Hepatocyte (in vitro differentiated cells): ENCODE measurements around the gene PLA2G5. TPM values are rescaled to one million over a fixed set of nuclear protein-coding genes. Genes with fewer than 3 reads are reported as not detected.

ENCODE experiments used
- DNase-seq: peaks from one replicate; pipeline ENCODE4 v3.0.0-alpha.2; 2016; ENCODE audit warnings: low spot score
- H2AFZ ChIP-seq: fragments of 200-600 bp; sonication (generic); 2 replicates; pipeline ENCODE4 v1.6.0; 2016; ENCODE audit warnings: antibody characterized with exemption, mild to moderate bottlenecking
- H3K27ac ChIP-seq: fragments of 200-600 bp; sonication (generic); 2 replicates; pipeline ENCODE4 v1.5.1; 2016; ENCODE audit warnings: mild to moderate bottlenecking
- H3K27me3 ChIP-seq: fragments of 200-600 bp; sonication (generic); 2 replicates; pipeline ENCODE4 v1.6.1; 2016
- H3K36me3 ChIP-seq: fragments of 200-600 bp; sonication (generic); replicated peaks from 2 replicates; pipeline ENCODE4 v1.5.1; 2016; ENCODE audit warnings: low read depth; ENCODE audit not compliant: insufficient read depth
- H3K4me1 ChIP-seq: fragments of 200-600 bp; sonication (generic); 2 replicates; pipeline ENCODE4 v1.5.1; 2016; ENCODE audit warnings: mild to moderate bottlenecking, moderate library complexity; ENCODE audit not compliant: insufficient read depth
- H3K4me2 ChIP-seq: fragments of 200-600 bp; sonication (generic); 2 replicates; pipeline ENCODE4 v1.6.0; 2016
- H3K4me3 ChIP-seq: fragments of 200-600 bp; sonication (generic); 2 replicates; pipeline ENCODE4 v1.5.1; 2016; ENCODE audit warnings: mild to moderate bottlenecking
- H3K79me2 ChIP-seq: fragments of 200-600 bp; sonication (generic); 2 replicates; pipeline ENCODE4 v1.6.0; 2017; ENCODE audit warnings: mild to moderate bottlenecking
- H3K9me2 ChIP-seq: fragments of 200-600 bp; sonication (generic); replicated peaks from 2 replicates; pipeline ENCODE4 v1.6.0; 2017; ENCODE audit warnings: mild to moderate bottlenecking; ENCODE audit not compliant: insufficient read depth
- H3K9me3 ChIP-seq: fragments of 200-600 bp; sonication (generic); 2 replicates; pipeline ENCODE4 v1.5.1; 2016; ENCODE audit warnings: low read depth, mild to moderate bottlenecking
- H4K20me1 ChIP-seq: fragments of 200-600 bp; sonication (generic); 2 replicates; pipeline ENCODE4 v1.6.0; 2016; ENCODE audit warnings: mild to moderate bottlenecking; ENCODE audit not compliant: insufficient read depth, poor library complexity, severe bottlenecking
- CTCF ChIP-seq: fragments of 200-600 bp; sonication (generic); IDR thresholded peaks from 2 replicates; pipeline ENCODE4 v1.5.1; 2016; ENCODE audit warnings: antibody characterized with exemption, mild to moderate bottlenecking; ENCODE audit not compliant: poor library complexity
- EZH2 ChIP-seq: fragments of 200-600 bp; sonication (generic); IDR thresholded peaks from 2 replicates; pipeline ENCODE4 v1.6.1; 2016; ENCODE audit warnings: antibody characterized with exemption, mild to moderate bottlenecking, borderline replicate concordance
- EZH2phosphoT487 ChIP-seq: fragments of 200-600 bp; sonication (generic); IDR thresholded peaks from one replicate; pipeline ENCODE4 v1.6.1; 2018; ENCODE audit warnings: antibody characterized with exemption, mild to moderate bottlenecking, low read depth, moderate library complexity; ENCODE audit not compliant: unreplicated experiment, severe bottlenecking
- WGBS: methylation state at CpG from one replicate; pipeline ENCODE4 v1.1.6; 2016; ENCODE audit warnings: low lambda C conversion rate; ENCODE audit errors: missing lambda C conversion rate; 5-methylcytosine and 5-hydroxymethylcytosine counted together
- polyA plus RNA-seq: library from polyadenylated mRNA; unstranded; fragments of >200 nt; fragmentation: Nextera tagmentation; extraction: Ambion mirVana; gene quantifications from 2 replicates; pipeline ENCODE4 v1.2.1, GENCODE V29; 2016
- total RNA-seq: library from RNA; depleted of rRNA; stranded (reverse); fragments of >200 nt; gene quantifications from 2 replicates; pipeline ENCODE4 v1.2.3, GENCODE V29; 2014

Gene PLA2G5
- total and polyA plus RNA-seq, 2 experiments from 2014 or later: 24.9 to 29.4 TPM

GRCh38 chr1:20082772-20083171 lies 12.8 kb downstream of the PLA2G5 start:
- H3K4me3 ChIP-seq: no peak overlapping the region
- H3K79me2 ChIP-seq: no peaks in the 10 kb centered on the region
- H3K4me2 ChIP-seq: no peak overlapping the region
- H3K36me3 ChIP-seq: no peaks in the 10 kb centered on the region
- TF ChIP-seq EZH2 (no peak), CTCF (no peak), EZH2phosphoT487 (no peak)
- H3K27me3 ChIP-seq: no peaks in the 10 kb centered on the region
- H3K9me2 ChIP-seq: no peaks in the 10 kb centered on the region
- H3K4me1 ChIP-seq: no peaks in the 10 kb centered on the region
- no peak for DNase-seq
- H3K9me3 ChIP-seq: no peaks in the 10 kb centered on the region
- 68% methylated on average over 2 of the region's 2 CpGs for WGBS
- no peak overlapping the region for H2AFZ ChIP-seq
- H4K20me1 ChIP-seq: no peaks in the 10 kb centered on the region
- peak overlapping the region; percentile 31 for H3K27ac ChIP-seq

GRCh38 chr1:20083178-20083944 lies 13.4 kb downstream of the PLA2G5 start:
- no peaks in the 10 kb centered on the region for H3K9me3 ChIP-seq
- no peaks in the 10 kb centered on the region for H3K4me1 ChIP-seq
- WGBS: 72% methylated on average over 10 of the region's 10 CpGs
- H3K36me3 ChIP-seq: no peaks in the 10 kb centered on the region
- no peaks in the 10 kb centered on the region for H3K79me2 ChIP-seq
- DNase-seq: peak; percentile 37
- H3K4me3 ChIP-seq: no peak overlapping the region
- no peak overlapping the region for H2AFZ ChIP-seq
- no peak overlapping the region for H3K4me2 ChIP-seq
- TF ChIP-seq CTCF (no peak), EZH2 (no peak), EZH2phosphoT487 (no peak)
- H3K27me3 ChIP-seq: no peaks in the 10 kb centered on the region
- H3K27ac ChIP-seq: peak overlapping the region; percentile 31
- H4K20me1 ChIP-seq: no peaks in the 10 kb centered on the region
- H3K9me2 ChIP-seq: no peaks in the 10 kb centered on the region

- Histone ChIP-seq H3K4me2 (no peak overlapping the region), H3K27ac (no peak overlapping the region), H3K27me3 (no peaks in the 10 kb centered on the region), H3K4me3 (no peak overlapping the region), H3K9me3 (no peaks in the 10 kb centered on the region), H3K79me2 (no peaks in the 10 kb centered on the region), H2AFZ (no peak overlapping the region), H4K20me1 (no peaks in the 10 kb centered on the region), H3K4me1 (no peaks in the 10 kb centered on the region), H3K36me3 (no peaks in the 10 kb centered on the region), H3K9me2 (no peaks in the 10 kb centered on the region)
- DNase-seq: no peak
- 100% methylated on average over 1 of the region's 1 CpG for WGBS
- TF ChIP-seq CTCF (no peak), EZH2phosphoT487 (no peak)
These were observed 16.8 kb downstream of the PLA2G5 start for GRCh38 chr1:20086800-20087199.
